HG02973 (cell line): Measurements from ENCODE around the gene LRRC46.

Source experiments
- ATAC-seq: cut with Tn5 transposase; IDR thresholded peaks from one replicate; pipeline ENCODE4 v1.9.1; 2021; ENCODE audit warnings: moderate library complexity; ENCODE audit not compliant: unreplicated experiment

LRRC46 gene

GRCh38 chr17:47830396-47831002, 971 bp upstream of the LRRC46 start:
- ATAC-seq, result no peak

- ATAC-seq, result peak; percentile 17
These were observed 461 bp downstream of the LRRC46 start for GRCh38 chr17:47831934-47832327.

- no peak for ATAC-seq
These were observed 3.3 kb downstream of the LRRC46 start for GRCh38 chr17:47834756-47835155.

- no peak for ATAC-seq
These were observed 5.1 kb downstream of the LRRC46 start for GRCh38 chr17:47836601-47837000.

GRCh38 chr17:47837401-47838039, 6.0 kb downstream of the LRRC46 start:
- no peak for ATAC-seq

- no peak for ATAC-seq
These were observed 7.2 kb downstream of the LRRC46 start for GRCh38 chr17:47838636-47839035.

- no peak for ATAC-seq
These were observed 7.6 kb downstream of the LRRC46 start for GRCh38 chr17:47839071-47839470.

GRCh38 chr17:47840001-47840741, 8.7 kb downstream of the LRRC46 start:
- ATAC-seq, result no peak

GRCh38 chr17:47840742-47841487, 9.4 kb downstream of the LRRC46 start, which contains the start of gene SCRN2:
Gene SCRN2 (minus strand): TSS chr17:47841273. CDS start chr17:47840843, 430 bp downstream.
- peak; percentile 74 for ATAC-seq

GRCh38 chr17:47841488-47842291, 10.2 kb downstream of the LRRC46 start:
- no peak for ATAC-seq

- no peak for ATAC-seq
These were observed 11.9 kb downstream of the LRRC46 start for GRCh38 chr17:47843391-47843730.

GRCh38 chr17:47844227-47844626, 12.8 kb downstream of the LRRC46 start:
- no peak for ATAC-seq

- ATAC-seq, result no peak
These were observed 13.6 kb downstream of the LRRC46 start for GRCh38 chr17:47844814-47845715.

- ATAC-seq, result no peak
These were observed 14.2 kb downstream of the LRRC46 start for GRCh38 chr17:47845716-47846075.

GRCh38 chr17:47846716-47847340, 15.4 kb downstream of the LRRC46 start:
- ATAC-seq, result no peak

GRCh38 chr17:47847341-47848197, 16.1 kb downstream of the LRRC46 start:
- ATAC-seq, result no peak

- ATAC-seq, result no peak
These were observed 16.7 kb downstream of the LRRC46 start for GRCh38 chr17:47848198-47848513.

GRCh38 chr17:47850373-47850691, 18.9 kb downstream of the LRRC46 start:
- no peak for ATAC-seq
